HepG2 (cell line): ENCODE measurements around the gene MYL12B. TPM values are rescaled to one million over a fixed set of nuclear protein-coding genes. Genes with fewer than 3 reads are reported as not detected.
A peak's percentile ranks its signal among the peaks of the same experiment; 100 is the strongest.

Source experiments
- AGO2 ChIP-seq: fragments of 200-400 bp; formaldehyde crosslinking; optimal IDR thresholded peaks from 2 replicates; pipeline ENCODE3; 2017; ENCODE audit warnings: mild to moderate bottlenecking, low read depth, low read length, moderate library complexity
- ARNT2 ChIP-seq: sonication (generic); formaldehyde crosslinking; IDR thresholded peaks from 2 replicates; pipeline ENCODE4 v1.8.0; 2022; ENCODE audit warnings: mild to moderate bottlenecking, low read depth, missing genetic modification reagents, moderate library complexity
- ELF1 ChIP-seq: sonication (generic); formaldehyde crosslinking; IDR thresholded peaks from 2 replicates; pipeline ENCODE4 v1.4.0; 2020; ENCODE audit warnings: missing genetic modification reagents
- GABPB1 ChIP-seq: IDR thresholded peaks from 2 replicates; pipeline ENCODE4 v1.6.1; 2016; ENCODE audit warnings: mild to moderate bottlenecking, missing genetic modification reagents, moderate library complexity, missing compliant biosample characterization
- GATAD2A ChIP-seq: IDR thresholded peaks from 2 replicates; pipeline ENCODE4 v1.6.1; 2016
- GTF3A ChIP-seq: sonication (generic); formaldehyde crosslinking; conservative IDR thresholded peaks from 2 replicates; pipeline ENCODE4 v1.4.0; 2020; ENCODE audit warnings: mild to moderate bottlenecking, missing genetic modification reagents
- HDAC1 ChIP-seq: sonication (generic); formaldehyde crosslinking; IDR thresholded peaks from 2 replicates; pipeline ENCODE4 v1.5.1; 2020; ENCODE audit warnings: mild to moderate bottlenecking, missing genetic modification reagents
- HNRNPLL ChIP-seq: fragments of 200-400 bp; formaldehyde crosslinking; IDR thresholded peaks from 2 replicates; pipeline ENCODE4 v1.6.1; 2017; ENCODE audit warnings: mild to moderate bottlenecking, low read depth, low read length; ENCODE audit not compliant: poor library complexity, severe bottlenecking
- HOXD1 ChIP-seq: sonication (generic); formaldehyde crosslinking; IDR thresholded peaks from 2 replicates; pipeline ENCODE4 v1.5.0; 2020; ENCODE audit warnings: missing genetic modification reagents
- JARID2 ChIP-seq: sonication (generic); formaldehyde crosslinking; IDR thresholded peaks from 2 replicates; pipeline ENCODE4 v1.8.1; 2023; ENCODE audit warnings: missing genetic modification reagents, inconsistent platforms; ENCODE audit not compliant: insufficient replicate concordance
- KDM3A ChIP-seq: IDR thresholded peaks from 2 replicates; pipeline ENCODE4 v1.6.1; 2018; ENCODE audit warnings: low read depth, missing compliant biosample characterization
- KLF16 ChIP-seq, 2 experiments: sonication (generic) in 1 of 2; formaldehyde crosslinking in 1 of 2; IDR thresholded peaks; 2 replicates each; pipeline versions ENCODE4 v1.6.1 to v1.8.0; 2016 to 2023; ENCODE audit warnings: missing genetic modification reagents in 2 of 2, missing compliant biosample characterization in 1 of 2
- KMT2A ChIP-seq: sonication (generic); formaldehyde crosslinking; IDR thresholded peaks from 2 replicates; pipeline ENCODE4 v1.4.0; 2020; ENCODE audit warnings: missing genetic modification reagents
- MEIS1 ChIP-seq: sonication (generic); formaldehyde crosslinking; IDR thresholded peaks from 2 replicates; pipeline ENCODE4 v1.9.0; 2021; ENCODE audit warnings: mild to moderate bottlenecking, missing genetic modification reagents, moderate library complexity, borderline replicate concordance
- MTA1 ChIP-seq: sonication (generic); formaldehyde crosslinking; IDR thresholded peaks from 2 replicates; pipeline ENCODE4 v1.4.0; 2020; ENCODE audit warnings: missing genetic modification reagents, mild to moderate bottlenecking, borderline replicate concordance
- MXD4 ChIP-seq: IDR thresholded peaks from 2 replicates; pipeline ENCODE4 v1.6.1; 2016; ENCODE audit warnings: mild to moderate bottlenecking, missing biosample characterization, missing genetic modification reagents
- NFIC ChIP-seq: IDR thresholded peaks from 2 replicates; pipeline ENCODE4 v1.6.1; 2012; ENCODE audit warnings: mild to moderate bottlenecking, low read length, inconsistent platforms
- PAX8 ChIP-seq: sonication (generic); formaldehyde crosslinking; IDR thresholded peaks from 2 replicates; pipeline ENCODE4 v1.8.0; 2022; ENCODE audit warnings: mild to moderate bottlenecking, missing genetic modification reagents, borderline replicate concordance
- RELA ChIP-seq: sonication (generic); formaldehyde crosslinking; IDR thresholded peaks from 2 replicates; pipeline ENCODE4 v1.4.0; 2020; ENCODE audit warnings: missing genetic modification reagents
- RFXANK ChIP-seq: IDR thresholded peaks from 2 replicates; pipeline ENCODE4 v1.6.1; 2016
- RXRA ChIP-seq: sonication (generic); formaldehyde crosslinking; IDR thresholded peaks from 2 replicates; pipeline ENCODE4 v1.5.1; 2020; ENCODE audit warnings: missing genetic modification reagents
- SKIL ChIP-seq: sonication (generic); formaldehyde crosslinking; IDR thresholded peaks from 2 replicates; pipeline ENCODE4 v1.8.0; 2022; ENCODE audit warnings: missing genetic modification reagents, mild to moderate bottlenecking, moderate library complexity, borderline replicate concordance
- XRCC5 ChIP-seq: fragments of 200-400 bp; formaldehyde crosslinking; optimal IDR thresholded peaks from 2 replicates; pipeline ENCODE3; 2017; ENCODE audit warnings: mild to moderate bottlenecking, low read length
- ZEB1 ChIP-seq: IDR thresholded peaks from 2 replicates; pipeline ENCODE4 v1.6.1; 2012; ENCODE audit warnings: mild to moderate bottlenecking, low read depth, inconsistent platforms; ENCODE audit not compliant: insufficient replicate concordance
- ZNF230 ChIP-seq: sonication (generic); formaldehyde crosslinking; IDR thresholded peaks from 2 replicates; pipeline ENCODE4 v1.4.0; 2020; ENCODE audit warnings: mild to moderate bottlenecking, missing genetic modification reagents
- ZNF382 ChIP-seq: sonication (generic); formaldehyde crosslinking; IDR thresholded peaks from 2 replicates; pipeline ENCODE4 v1.5.0; 2020; ENCODE audit warnings: missing genetic modification reagents, mild to moderate bottlenecking, borderline replicate concordance
- ZNF446 ChIP-seq: sonication (generic); formaldehyde crosslinking; IDR thresholded peaks from 2 replicates; pipeline ENCODE4 v1.5.0; 2020; ENCODE audit warnings: mild to moderate bottlenecking, missing genetic modification reagents
- ZNF572 ChIP-seq: sonication (generic); formaldehyde crosslinking; IDR thresholded peaks from 2 replicates; pipeline ENCODE4 v1.5.1; 2020; ENCODE audit warnings: mild to moderate bottlenecking, missing genetic modification reagents
- polyA plus RNA-seq, 8 experiments: library from polyadenylated mRNA; depleted of rRNA in 3 of 8; stranded (reverse) in 7 of 8; unstranded in 1 of 8; fragments of >200 nt; fragmentation: Illumina TruSeq in 4 of 8; extraction: Trizol in 4 of 8; gene quantifications; 2 replicates each; pipeline versions ENCODE4 v1.2.1 to v1.2.3, GENCODE V29; 2011 to 2016; ENCODE audit warnings: low read depth in 4 of 8, missing spikeins in 1 of 8, mixed read lengths in 1 of 8; ENCODE audit not compliant: insufficient read depth in 1 of 8
- total RNA-seq, 5 experiments: library from RNA; depleted of rRNA; stranded (reverse); fragments of >200 nt; fragmentation: Illumina TruSeq; extraction: Trizol; gene quantifications; 2 replicates each; pipeline ENCODE4 v1.2.3, GENCODE V29; 2016; ENCODE audit warnings: low read depth in 1 of 5
- TF ChIP-seq, protein P1 (sequence below): sonication (generic); formaldehyde crosslinking; conservative IDR thresholded peaks from 2 replicates; pipeline ENCODE4 v1.8.1; 2023; ENCODE audit warnings: missing genetic modification reagents

Gene MYL12B
- total and polyA plus RNA-seq, 2 of the 13 experiments (the other 11 are each of a cell fraction or from before 2014, with no cell fraction given), result 265 to 340 TPM

DNA sequence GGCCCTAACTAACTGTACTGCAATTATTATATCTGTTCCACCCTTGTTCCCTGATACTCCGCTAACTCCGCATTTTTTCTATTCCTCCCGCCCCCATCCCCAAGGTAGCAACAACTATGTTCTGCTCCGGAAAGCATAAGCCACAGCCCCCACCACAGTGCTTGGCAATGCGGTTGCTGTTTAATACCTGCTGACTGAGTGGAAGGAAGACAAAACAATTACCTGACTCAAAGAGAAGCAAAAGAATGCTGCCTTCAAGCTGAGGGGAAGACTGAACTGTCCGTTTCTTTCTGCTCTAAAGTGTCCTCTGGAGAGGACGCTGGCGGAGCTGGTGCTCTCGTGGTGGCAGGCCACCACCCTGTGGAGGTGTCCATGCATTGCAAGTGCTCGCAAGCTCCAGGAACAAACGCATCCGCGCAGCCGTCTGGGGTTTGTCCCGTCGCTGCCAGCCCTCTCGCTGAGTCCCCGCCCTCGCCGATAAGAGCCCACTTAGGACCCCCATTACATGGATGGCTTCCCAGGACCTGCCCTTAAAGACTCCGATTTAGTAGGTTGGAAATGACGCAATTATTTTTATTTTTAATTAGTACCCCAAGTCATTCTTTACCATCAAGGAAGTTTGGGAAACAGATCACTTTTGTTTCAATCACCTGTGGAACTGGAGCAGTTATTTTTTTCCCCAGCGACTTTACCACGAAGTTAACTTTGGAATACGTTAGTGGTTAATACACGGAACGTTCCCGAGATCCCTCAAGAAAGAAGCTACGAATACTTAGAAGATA, 15.9 kb upstream of the MYL12B start (continued):
- TF ChIP-seq XRCC5, result peak; percentile 77
- no peak for TF ChIP-seq ZNF382
- no peak for TF ChIP-seq ARNT2 (CRISPR knock-in tag)
- TF ChIP-seq GABPB1 (CRISPR knock-in tag), result peak; percentile 60
- TF ChIP-seq RXRA (CRISPR knock-in tag), result peak; percentile 73
- peak; percentile 47 for TF ChIP-seq JARID2
- TF ChIP-seq MTA1 (CRISPR knock-in tag), result peak; percentile 12; the same call in 1 of the 2 replicates
- peak; percentile 55 for TF ChIP-seq MXD4 (CRISPR knock-in tag)
- peak; percentile 95 for TF ChIP-seq KDM3A (CRISPR knock-in tag)
- TF ChIP-seq NFIC, result peak; percentile 28; the same call in 1 of the 2 replicates
- TF ChIP-seq GATAD2A (CRISPR knock-in tag), result peak; percentile 85
- peak; percentile 79 for TF ChIP-seq KMT2A (CRISPR knock-in tag)
- TF ChIP-seq AGO2, result no peak
- TF ChIP-seq RFXANK (CRISPR knock-in tag), result no peak
- TF ChIP-seq ELF1 (CRISPR knock-in tag), result peak; percentile 56; the same call in 1 of the 2 replicates
- TF ChIP-seq MEIS1, result 0 out of 2 replicates have a peak, but pooled peaks have one; percentile 46
- TF ChIP-seq ZEB1, result peak; percentile 31
- no peak; the same call in 1 of the 2 replicates for TF ChIP-seq ZNF230
- TF ChIP-seq ZNF572 (CRISPR knock-in tag), result no peak
- no peak for TF ChIP-seq PAX8 (CRISPR knock-in tag)
- peak; percentile 33; the same call in 1 of the 2 replicates for TF ChIP-seq SKIL (CRISPR knock-in tag)
- TF ChIP-seq HNRNPLL, result peak; percentile 60
- TF ChIP-seq, protein P1, sequence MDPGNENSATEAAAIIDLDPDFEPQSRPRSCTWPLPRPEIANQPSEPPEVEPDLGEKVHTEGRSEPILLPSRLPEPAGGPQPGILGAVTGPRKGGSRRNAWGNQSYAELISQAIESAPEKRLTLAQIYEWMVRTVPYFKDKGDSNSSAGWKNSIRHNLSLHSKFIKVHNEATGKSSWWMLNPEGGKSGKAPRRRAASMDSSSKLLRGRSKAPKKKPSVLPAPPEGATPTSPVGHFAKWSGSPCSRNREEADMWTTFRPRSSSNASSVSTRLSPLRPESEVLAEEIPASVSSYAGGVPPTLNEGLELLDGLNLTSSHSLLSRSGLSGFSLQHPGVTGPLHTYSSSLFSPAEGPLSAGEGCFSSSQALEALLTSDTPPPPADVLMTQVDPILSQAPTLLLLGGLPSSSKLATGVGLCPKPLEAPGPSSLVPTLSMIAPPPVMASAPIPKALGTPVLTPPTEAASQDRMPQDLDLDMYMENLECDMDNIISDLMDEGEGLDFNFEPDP (CRISPR knock-in tag), result 0 out of 2 replicates have a peak, but pooled peaks have one; percentile 79
- no peak for TF ChIP-seq HOXD1 (CRISPR knock-in tag)
- peak in 1 of 2 experiments; percentile 31; a peak in 1 of 4 replicates for TF ChIP-seq KLF16 (CRISPR knock-in tag; IDR thresholded peaks at IDR 0.05)
- TF ChIP-seq GTF3A (CRISPR knock-in tag), result no peak; the same call in 1 of the 2 replicates
- 0 out of 2 replicates have a peak, but pooled peaks have one; percentile 27 for TF ChIP-seq ZNF446 (CRISPR knock-in tag)
- peak; percentile 72 for TF ChIP-seq HDAC1 (CRISPR knock-in tag)
- 0 out of 2 replicates have a peak, but pooled peaks have one; percentile 53 for TF ChIP-seq RELA (CRISPR knock-in tag)
